Measurements from ENCODE around the gene WWOX.

WWOX gene

GRCh38 chr16:79066561-79066960 is 967.1 kb downstream of the WWOX start:
- no peak for TF ChIP-seq CTCF (conservative IDR thresholded peaks at IDR 0.05; ENCODE audit: low read depth, low read length)
- H3K36me3 ChIP-seq (ENCODE audit: insufficient read depth) = no peaks in the 10 kb centered on the region
- no peaks in the 10 kb centered on the region for H3K27me3 ChIP-seq (ENCODE audit: insufficient read depth, low read depth)

GRCh38 chr16:79067600-79067999 is 968.1 kb downstream of the WWOX start:
- Histone ChIP-seq H3K4me2 (no peak overlapping the region), H4K20me1 (ENCODE audit: insufficient read depth) (no peaks in the 10 kb centered on the region), H3K36me3 (ENCODE audit: insufficient read depth) (no peaks in the 10 kb centered on the region), H3K9ac (no peak overlapping the region), H2AFZ (ENCODE audit: low read depth) (no peak overlapping the region), H3K27me3 (ENCODE audit: insufficient read depth, low read depth) (no peaks in the 10 kb centered on the region), H3K27ac (no peak overlapping the region), H3K4me1 (ENCODE audit: low read depth, poor library complexity, severe bottlenecking) (no peaks in the 10 kb centered on the region), H3K4me3 (IDR thresholded peaks at IDR 0.05; ENCODE audit: insufficient read depth, low read depth, low read length) (no peak overlapping the region), H3K79me2 (ENCODE audit: insufficient read depth, low read depth) (no peaks in the 10 kb centered on the region)
- no peak for TF ChIP-seq CTCF (conservative IDR thresholded peaks at IDR 0.05; ENCODE audit: low read depth, low read length)

More at GRCh38 chr16:79066561-79066960, 967.1 kb downstream of the WWOX start:
- Histone ChIP-seq H3K4me1 (ENCODE audit: low read depth, poor library complexity, severe bottlenecking) (no peaks in the 10 kb centered on the region), H3K4me3 (IDR thresholded peaks at IDR 0.05; ENCODE audit: insufficient read depth, low read depth, low read length) (no peak overlapping the region), H4K20me1 (ENCODE audit: insufficient read depth) (no peaks in the 10 kb centered on the region), H2AFZ (ENCODE audit: low read depth) (no peak overlapping the region), H3K9ac (no peak overlapping the region), H3K27ac (no peak overlapping the region), H3K79me2 (ENCODE audit: insufficient read depth, low read depth) (no peaks in the 10 kb centered on the region), H3K4me2 (no peak overlapping the region)

GRCh38 chr16:79069121-79069520 is 969.7 kb downstream of the WWOX start:
- no peak overlapping the region for H2AFZ ChIP-seq (ENCODE audit: low read depth)

GRCh38 chr16:79069633-79070032 is 970.2 kb downstream of the WWOX start:
- Histone ChIP-seq H2AFZ (ENCODE audit: low read depth) (no peak overlapping the region), H3K4me2 (no peak overlapping the region), H3K27ac (no peak overlapping the region), H3K4me1 (ENCODE audit: low read depth, poor library complexity, severe bottlenecking) (no peaks in the 10 kb centered on the region), H3K27me3 (ENCODE audit: insufficient read depth, low read depth) (no peaks in the 10 kb centered on the region), H3K4me3 (IDR thresholded peaks at IDR 0.05; ENCODE audit: insufficient read depth, low read depth, low read length) (no peak overlapping the region), H4K20me1 (ENCODE audit: insufficient read depth) (no peaks in the 10 kb centered on the region), H3K9ac (no peak overlapping the region), H3K79me2 (ENCODE audit: insufficient read depth, low read depth) (no peaks in the 10 kb centered on the region), H3K36me3 (ENCODE audit: insufficient read depth) (no peaks in the 10 kb centered on the region)
- no peak for TF ChIP-seq CTCF (conservative IDR thresholded peaks at IDR 0.05; ENCODE audit: low read depth, low read length)

More at GRCh38 chr16:79069121-79069520, 969.7 kb downstream of the WWOX start:
- no peaks in the 10 kb centered on the region for H3K27me3 ChIP-seq (ENCODE audit: insufficient read depth, low read depth)
- H3K27ac ChIP-seq = no peak overlapping the region
- H3K36me3 ChIP-seq (ENCODE audit: insufficient read depth) = no peaks in the 10 kb centered on the region
- H3K9ac ChIP-seq = no peak overlapping the region
- H3K4me1 ChIP-seq (ENCODE audit: low read depth, poor library complexity, severe bottlenecking) = no peaks in the 10 kb centered on the region
- H3K4me2 ChIP-seq = no peak overlapping the region
- TF ChIP-seq CTCF (conservative IDR thresholded peaks at IDR 0.05; ENCODE audit: low read depth, low read length) = no peak
- no peak overlapping the region for H3K4me3 ChIP-seq (IDR thresholded peaks at IDR 0.05; ENCODE audit: insufficient read depth, low read depth, low read length)
- H3K79me2 ChIP-seq (ENCODE audit: insufficient read depth, low read depth) = no peaks in the 10 kb centered on the region
- H4K20me1 ChIP-seq (ENCODE audit: insufficient read depth) = no peaks in the 10 kb centered on the region

All from KMS-11 (cell line).